Central memory CD8-positive, alpha-beta T cell (primary cell): Measurements from ENCODE around the gene DKKL1.

Experiments used
- ATAC-seq: fragments of 150-1000 bp; cut with Tn5 transposase; replicated peaks from 2 replicates; pipeline ENCODE4 v1.10.0; 2022; ENCODE audit warnings: mild to moderate bottlenecking, moderate FRiP score, moderate number of reproducible peaks; ENCODE audit not compliant: poor library complexity, severe bottlenecking; ENCODE audit errors: extremely low read depth
- DNase-seq, 2 donors: peaks; one replicate each; pipeline ENCODE4 v3.0.0; 2021; ENCODE audit warnings: low spot score in 2 of 2
- H3K27ac Mint-ChIP-seq: one replicate; pipeline ENCODE4 v1.8.0; 2022; ENCODE audit warnings: low read depth, mild to moderate bottlenecking, moderate library complexity, mixed read lengths
- H3K27me3 Mint-ChIP-seq: one replicate; pipeline ENCODE4 v1.8.0; 2022; ENCODE audit warnings: mixed read lengths
- H3K36me3 Mint-ChIP-seq: one replicate; pipeline ENCODE4 v1.8.0; 2022; ENCODE audit warnings: mild to moderate bottlenecking, moderate library complexity, mixed read lengths; ENCODE audit not compliant: insufficient read depth
- H3K4me1 Mint-ChIP-seq: one replicate; pipeline ENCODE4 v1.8.0; 2022; ENCODE audit warnings: mixed read lengths
- H3K4me3 Mint-ChIP-seq: one replicate; pipeline ENCODE4 v1.8.0; 2022; ENCODE audit warnings: mild to moderate bottlenecking, moderate library complexity, mixed read lengths
- H3K9me3 Mint-ChIP-seq: one replicate; pipeline ENCODE4 v1.8.0; 2022; ENCODE audit warnings: mixed read lengths

DKKL1 gene

DNA sequence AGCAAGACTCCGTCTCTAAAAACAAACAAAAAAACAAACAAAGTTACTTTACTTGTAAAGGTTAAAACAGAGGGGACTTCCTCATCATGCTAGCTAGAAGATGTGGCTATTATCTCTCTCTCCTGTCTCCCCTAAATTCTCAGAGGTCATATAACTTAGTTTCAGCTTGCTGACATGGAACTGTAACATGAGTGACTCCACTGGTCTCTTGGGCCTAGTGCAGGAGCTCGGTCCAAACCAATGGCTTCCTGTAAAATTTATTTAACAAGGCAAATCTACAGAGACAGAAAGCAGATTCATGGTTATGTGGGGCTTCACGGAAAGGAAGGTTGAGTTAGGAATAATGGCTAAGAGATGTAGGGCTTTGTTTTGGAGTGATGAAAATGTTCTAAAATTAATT, 14.8 kb downstream of the DKKL1 start:
- H3K27me3 Mint-ChIP-seq, result peaks cover 33% of the 10 kb centered on the region
- H3K4me3 Mint-ChIP-seq, result no peak overlapping the region
- peaks cover 11% of the 10 kb centered on the region for H3K9me3 Mint-ChIP-seq
- H3K4me1 Mint-ChIP-seq, result no peaks in the 10 kb centered on the region
- no peak for ATAC-seq
- no peak for DNase-seq
- no peaks in the 10 kb centered on the region for H3K36me3 Mint-ChIP-seq
- H3K27ac Mint-ChIP-seq, result no peak overlapping the region

DNA sequence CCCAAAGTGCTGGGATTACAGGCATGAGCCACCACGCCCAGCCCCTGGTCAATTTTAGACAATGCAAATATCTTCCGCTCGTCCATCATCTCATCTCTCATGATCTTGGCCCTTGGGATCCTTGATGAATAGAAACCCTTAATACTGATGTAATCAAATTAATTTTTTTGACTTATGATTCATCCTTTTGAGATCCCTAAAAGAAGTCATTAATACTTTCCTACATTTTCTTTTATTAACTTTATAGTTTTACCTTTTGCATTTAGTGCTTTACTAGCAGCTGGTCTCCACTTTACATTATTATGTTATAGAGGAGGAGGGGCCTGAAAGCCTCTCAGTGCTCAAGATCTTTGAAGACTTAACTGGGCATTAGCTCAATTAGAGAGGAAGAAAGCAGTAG, 16.7 kb downstream of the DKKL1 start:
- ATAC-seq, result no peak
- peaks cover 11% of the 10 kb centered on the region for H3K9me3 Mint-ChIP-seq
- no peaks in the 10 kb centered on the region for H3K4me1 Mint-ChIP-seq
- no peak for DNase-seq
- H3K36me3 Mint-ChIP-seq, result no peaks in the 10 kb centered on the region
- H3K4me3 Mint-ChIP-seq, result no peak overlapping the region
- H3K27me3 Mint-ChIP-seq, result peaks cover 25% of the 10 kb centered on the region
- H3K27ac Mint-ChIP-seq, result no peak overlapping the region

DNA sequence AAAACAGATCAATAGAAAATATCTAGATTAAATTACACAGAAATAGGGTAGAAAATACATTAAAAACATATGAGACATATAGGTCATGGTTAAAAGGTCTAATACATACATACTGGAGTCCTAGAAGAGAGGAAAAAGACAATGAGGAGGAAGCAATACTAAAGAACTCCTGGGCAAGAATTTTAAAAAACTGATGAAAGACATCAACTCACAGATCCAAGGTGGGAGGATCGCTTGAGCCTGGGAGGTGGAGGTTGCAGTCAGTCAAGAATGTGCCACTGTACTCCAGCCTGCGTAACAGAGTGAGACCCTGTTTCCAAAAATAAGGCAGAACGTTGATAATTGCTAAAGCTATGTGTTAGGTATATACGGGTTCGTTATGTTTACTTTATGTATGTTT, 19.0 kb downstream of the DKKL1 start:
- Mint-ChIP-seq H3K27me3 (peaks cover 9% of the 10 kb centered on the region), H3K9me3 (peaks cover 11% of the 10 kb centered on the region), H3K27ac (no peak overlapping the region), H3K36me3 (peaks cover 2% of the 10 kb centered on the region), H3K4me3 (no peak overlapping the region), H3K4me1 (peaks cover 4% of the 10 kb centered on the region)
- ATAC-seq, result no peak
- DNase-seq, result no peak

DNA sequence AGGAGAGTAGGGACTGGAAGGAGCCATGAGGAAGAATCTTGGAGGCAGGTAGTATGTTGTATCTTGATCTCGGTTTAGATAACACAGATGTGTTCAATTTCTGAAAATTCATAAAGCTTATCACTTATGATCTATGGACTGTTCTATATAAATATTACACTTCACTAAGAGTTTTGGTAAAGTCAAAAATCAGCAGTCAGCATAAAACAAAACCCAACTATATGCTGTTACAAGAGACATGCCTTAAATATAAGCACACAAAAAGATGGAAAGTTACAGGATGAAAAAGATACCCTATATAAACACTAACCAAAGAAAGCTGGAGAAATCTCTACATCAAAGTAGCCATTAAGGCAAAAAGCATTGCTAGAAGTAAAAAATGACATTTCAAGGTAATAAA, 19.9 kb downstream of the DKKL1 start:
- peaks cover 11% of the 10 kb centered on the region for H3K9me3 Mint-ChIP-seq
- DNase-seq (no peak), ATAC-seq (no peak)
- peaks cover 10% of the 10 kb centered on the region for H3K4me1 Mint-ChIP-seq
- H3K4me3 Mint-ChIP-seq, result no peak overlapping the region
- peaks cover 9% of the 10 kb centered on the region for H3K27me3 Mint-ChIP-seq
- H3K27ac Mint-ChIP-seq, result no peak overlapping the region
- H3K36me3 Mint-ChIP-seq, result peaks cover 5% of the 10 kb centered on the region

DNA sequence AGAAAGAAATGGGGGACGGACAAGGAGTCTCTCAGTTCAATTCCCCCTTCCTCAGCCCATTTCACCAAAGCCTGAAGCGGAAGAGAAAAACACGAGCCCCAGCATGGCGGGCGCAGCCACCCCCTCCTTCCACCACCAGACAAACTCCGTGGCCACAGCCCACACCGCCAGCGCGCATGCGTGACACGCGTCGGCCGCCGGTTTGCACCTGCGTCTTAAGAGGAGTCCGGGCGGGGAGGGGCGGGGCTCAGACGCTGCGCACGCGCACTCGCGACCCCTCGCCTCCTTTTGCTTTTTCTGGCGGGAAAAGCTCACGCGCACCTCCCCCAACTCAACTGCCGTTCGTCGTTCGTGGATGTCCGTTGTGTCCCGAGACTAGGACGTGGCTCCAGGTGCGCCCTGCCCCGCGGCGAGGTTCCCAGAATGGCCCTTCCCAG, 24.3 kb downstream of the DKKL1 start, which contains the start of gene KASH5:
Gene KASH5, plus strand, starts transcription at position 314 of the 437 bp plus-strand sequence. CDS start 2,635 bp downstream, outside the sequence.
- peaks cover 7% of the 10 kb centered on the region for H3K36me3 Mint-ChIP-seq
- H3K27ac Mint-ChIP-seq, result peak within 1 kb of the TSS; percentile 81
- no peaks in the 10 kb centered on the region for H3K27me3 Mint-ChIP-seq
- ATAC-seq (peak; percentile 45), DNase-seq (peak; percentile 38 to 84)
- H3K4me3 Mint-ChIP-seq, result peak within 1 kb of the TSS; percentile 46
- no peaks in the 10 kb centered on the region for H3K9me3 Mint-ChIP-seq
- peaks cover 28% of the 10 kb centered on the region for H3K4me1 Mint-ChIP-seq

DNA sequence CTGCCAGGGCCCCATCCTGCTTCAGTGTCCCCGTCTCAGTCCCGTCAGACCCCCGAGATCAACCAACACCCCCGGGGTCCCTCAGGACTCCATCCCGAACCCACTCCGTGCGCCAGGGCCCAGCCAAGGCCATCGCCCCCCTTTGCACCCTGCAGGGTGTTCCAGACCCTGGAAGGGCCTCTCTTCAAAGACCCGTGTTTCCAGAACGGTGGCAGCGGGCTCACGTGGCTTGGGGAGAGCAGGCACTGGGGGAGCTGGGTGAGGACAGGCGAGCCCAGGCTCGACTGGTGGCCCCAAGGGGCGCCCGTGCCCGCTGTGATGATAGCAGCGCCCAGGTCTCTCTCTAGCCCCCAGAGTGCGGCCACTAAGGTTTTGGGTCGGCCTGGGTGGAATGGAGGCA, 25.7 kb downstream of the DKKL1 start:
- ATAC-seq (no peak), DNase-seq (no peak)
- peaks cover 7% of the 10 kb centered on the region for H3K36me3 Mint-ChIP-seq
- H3K4me1 Mint-ChIP-seq, result peaks cover 28% of the 10 kb centered on the region
- no peaks in the 10 kb centered on the region for H3K9me3 Mint-ChIP-seq
- H3K27me3 Mint-ChIP-seq, result no peaks in the 10 kb centered on the region
- no peak overlapping the region for H3K27ac Mint-ChIP-seq
- H3K4me3 Mint-ChIP-seq, result no peak overlapping the region

DNA sequence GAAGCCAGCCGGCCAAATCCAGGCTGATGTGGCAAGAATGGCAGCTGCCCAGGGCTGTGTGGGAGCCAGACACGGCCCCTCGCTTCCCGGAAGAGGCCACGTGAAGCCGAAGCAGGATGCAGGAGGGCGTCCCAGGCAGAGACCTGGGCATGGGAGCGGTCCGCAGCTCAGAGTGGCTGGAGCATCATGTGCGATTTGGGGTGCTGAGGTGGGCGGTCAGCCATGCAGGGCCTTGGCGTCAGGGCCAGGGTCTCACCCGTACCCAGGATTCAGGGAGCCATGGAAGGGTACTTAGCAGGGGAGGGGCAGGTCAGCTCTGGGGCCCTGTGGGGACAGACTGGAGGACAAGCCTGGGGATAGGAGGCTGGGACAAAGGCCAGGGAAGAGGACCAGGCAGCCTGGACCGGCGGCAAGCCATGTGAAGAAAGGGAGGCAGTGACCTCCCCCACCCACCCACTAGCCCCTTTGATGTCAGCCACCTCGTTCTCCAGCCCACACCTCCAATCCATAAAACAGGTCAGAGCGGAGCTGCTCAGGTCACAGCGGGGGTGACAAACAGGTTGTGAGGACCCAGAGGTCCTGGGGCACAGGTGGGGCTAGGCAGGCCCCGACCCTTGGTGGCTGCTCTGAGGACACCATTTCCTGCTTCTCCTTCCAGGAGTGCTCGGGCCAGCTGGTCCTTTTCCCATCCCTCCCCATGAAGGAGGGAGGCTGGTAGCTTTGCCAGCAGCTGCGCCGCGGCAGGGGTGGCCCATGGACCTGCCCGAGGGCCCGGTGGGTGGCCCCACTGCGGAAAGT, 26.7 kb downstream of the DKKL1 start:
- H3K27ac Mint-ChIP-seq, result no peak overlapping the region

DNA sequence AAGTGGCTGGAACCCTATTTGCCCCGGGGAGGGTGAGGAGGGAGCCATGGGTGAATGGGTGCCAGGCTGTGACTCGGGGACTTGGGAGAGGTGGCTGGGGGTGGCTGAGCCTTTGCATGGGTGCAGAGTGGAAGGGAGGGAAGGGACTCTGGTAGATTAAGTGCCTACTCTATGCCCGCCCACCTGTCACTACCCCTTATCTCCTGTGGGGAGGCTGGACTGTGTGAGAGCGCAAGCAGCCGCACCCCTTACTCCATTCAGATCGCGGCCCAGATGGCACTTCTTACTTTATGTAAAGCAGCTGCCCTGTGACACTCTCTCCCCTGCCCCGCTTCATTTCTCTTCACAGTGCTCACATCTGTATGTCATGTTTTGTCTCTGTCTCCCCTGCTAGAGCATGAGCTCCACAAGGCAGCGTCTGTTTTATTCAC, 27.3 kb downstream of the DKKL1 start:
- H3K4me3 Mint-ChIP-seq, result no peak overlapping the region
- H3K4me1 Mint-ChIP-seq, result peaks cover 28% of the 10 kb centered on the region
- no peaks in the 10 kb centered on the region for H3K9me3 Mint-ChIP-seq
- peak overlapping the region; percentile 7 for H3K27ac Mint-ChIP-seq
- H3K27me3 Mint-ChIP-seq, result no peaks in the 10 kb centered on the region
- DNase-seq (no peak), ATAC-seq (no peak)
- H3K36me3 Mint-ChIP-seq, result peaks cover 7% of the 10 kb centered on the region

More for the DNA sequence above, 26.7 kb downstream of the DKKL1 start:
- H3K27me3 Mint-ChIP-seq, result no peaks in the 10 kb centered on the region
- H3K9me3 Mint-ChIP-seq, result no peaks in the 10 kb centered on the region
- peaks cover 7% of the 10 kb centered on the region for H3K36me3 Mint-ChIP-seq
- H3K4me3 Mint-ChIP-seq, result no peak overlapping the region
- peaks cover 28% of the 10 kb centered on the region for H3K4me1 Mint-ChIP-seq
- DNase-seq (no peak), ATAC-seq (no peak)

DNA sequence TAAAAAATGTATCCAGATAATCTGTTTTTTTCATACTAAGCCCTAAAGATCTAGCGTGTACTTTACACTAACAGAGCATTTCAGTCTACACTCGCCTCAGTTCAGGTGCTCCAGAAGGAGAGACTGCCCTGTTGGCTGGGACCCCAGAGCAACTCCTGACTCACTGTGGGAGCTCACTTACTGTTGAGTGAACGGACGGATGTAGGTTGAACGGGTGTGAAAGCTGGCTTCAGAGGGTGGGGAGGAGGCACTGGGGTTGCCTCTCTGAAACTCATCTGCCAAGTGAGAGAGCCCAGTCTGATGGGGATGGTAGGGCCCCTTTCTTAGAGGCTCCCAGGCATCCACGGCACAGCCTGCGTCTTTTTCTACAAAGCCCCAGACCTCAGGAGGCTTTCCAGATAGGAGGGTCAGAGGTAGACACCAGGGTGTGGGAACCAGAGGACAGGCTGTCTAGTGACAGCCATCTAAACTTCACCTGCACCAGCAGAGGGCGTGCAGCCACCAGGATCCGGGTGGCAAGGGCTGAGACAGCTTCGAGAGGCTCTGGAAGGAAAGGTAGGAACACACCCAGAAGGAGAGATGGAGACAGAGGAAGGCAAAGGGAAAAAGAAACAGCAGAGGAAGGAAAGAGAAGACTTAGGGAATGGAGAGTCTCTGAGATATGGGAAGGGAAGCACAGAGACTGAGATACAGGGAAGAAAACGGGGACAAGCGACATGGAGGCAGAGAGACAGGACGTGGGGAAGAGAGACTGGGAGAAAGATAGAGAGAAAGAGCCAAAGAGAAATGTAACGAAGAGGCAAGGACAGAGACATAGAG, 28.1 kb downstream of the DKKL1 start:
- ATAC-seq, result peak; percentile 83
- Mint-ChIP-seq H3K4me3 (no peak overlapping the region), H3K27me3 (no peaks in the 10 kb centered on the region), H3K9me3 (no peaks in the 10 kb centered on the region), H3K27ac (peak overlapping the region; percentile 7), H3K36me3 (peaks cover 7% of the 10 kb centered on the region), H3K4me1 (peaks cover 28% of the 10 kb centered on the region)
- peak; percentile 56 to 64 for DNase-seq

DNA sequence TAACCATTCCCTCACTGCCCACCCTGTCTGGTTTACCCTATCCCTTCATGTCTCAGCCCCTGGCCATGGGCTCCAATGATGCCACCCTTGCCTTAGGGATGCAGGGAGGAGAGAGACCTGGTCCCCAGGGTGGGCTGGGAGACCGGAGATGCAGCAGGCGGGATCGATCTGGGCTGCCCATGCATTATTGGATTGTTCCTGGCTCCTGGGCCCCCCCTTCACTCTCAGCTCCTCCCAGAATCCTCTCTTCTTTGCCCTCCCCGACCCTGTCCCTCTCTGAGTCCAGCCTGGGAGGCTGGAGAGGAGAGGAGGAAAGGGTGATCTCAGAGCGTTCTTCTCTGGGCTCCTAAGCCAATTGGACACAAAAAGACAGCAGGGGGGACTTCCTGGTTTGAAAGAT, 30.2 kb downstream of the DKKL1 start:
- no peak overlapping the region for H3K4me3 Mint-ChIP-seq
- H3K36me3 Mint-ChIP-seq, result peaks cover 2% of the 10 kb centered on the region

DNA sequence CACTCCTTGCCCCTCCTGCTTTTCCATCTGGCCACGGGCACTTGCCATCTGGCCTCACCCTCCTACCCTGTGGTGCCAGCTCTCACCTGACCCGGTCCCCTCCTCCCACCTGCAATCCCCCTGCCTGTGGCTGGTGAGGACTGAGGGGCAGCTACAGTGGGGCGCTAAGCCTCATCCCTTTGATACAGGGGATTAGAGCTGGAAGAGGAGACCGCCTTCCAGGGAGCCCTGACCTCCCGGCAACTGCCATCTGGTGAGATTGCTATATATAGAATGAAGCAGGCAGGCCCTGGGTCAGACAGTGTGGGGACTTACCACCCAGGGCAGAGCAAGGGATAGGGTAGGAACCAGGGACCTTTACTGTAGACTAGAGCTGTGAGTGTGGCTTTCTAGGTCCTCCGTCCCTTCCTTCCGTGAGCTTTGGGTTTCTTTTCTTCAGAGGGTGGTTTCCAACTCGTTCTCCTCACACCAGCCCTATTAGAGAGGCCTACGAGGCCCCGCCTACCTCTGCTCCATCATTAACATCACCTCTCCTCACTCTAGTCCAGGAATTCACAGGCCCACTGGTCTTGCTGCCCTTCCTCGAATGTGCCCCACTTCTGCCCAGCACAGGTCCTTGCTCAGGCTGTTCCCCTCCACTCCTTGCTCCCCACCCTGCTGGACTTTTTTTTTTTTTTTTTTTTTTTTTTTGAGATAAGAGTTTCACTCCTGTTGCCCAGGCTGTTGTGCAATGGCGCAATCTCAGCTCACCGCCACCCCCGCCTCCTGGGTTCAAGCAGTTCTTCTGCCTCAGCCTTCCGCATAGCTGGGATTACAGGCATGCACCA, 32.1 kb downstream of the DKKL1 start:
- no peak overlapping the region for H3K27ac Mint-ChIP-seq
- peaks cover 15% of the 10 kb centered on the region for H3K4me1 Mint-ChIP-seq
- H3K4me3 Mint-ChIP-seq, result no peak overlapping the region
- H3K36me3 Mint-ChIP-seq, result peaks cover 1% of the 10 kb centered on the region
- DNase-seq, result no peak
- no peak for ATAC-seq
- no peaks in the 10 kb centered on the region for H3K9me3 Mint-ChIP-seq
- no peaks in the 10 kb centered on the region for H3K27me3 Mint-ChIP-seq

More for the DNA sequence above, 30.2 kb downstream of the DKKL1 start:
- no peaks in the 10 kb centered on the region for H3K9me3 Mint-ChIP-seq
- ATAC-seq, result no peak
- H3K27me3 Mint-ChIP-seq, result no peaks in the 10 kb centered on the region
- DNase-seq, result no peak
- H3K4me1 Mint-ChIP-seq, result peaks cover 15% of the 10 kb centered on the region
- H3K27ac Mint-ChIP-seq, result no peak overlapping the region
